NCI-H187 treated with DMSO at 0.1 percent for 48 hours (cell line): ENCODE measurements around the gene STON2.
A peak's percentile ranks its signal among the peaks of the same experiment; 100 is the strongest.

ENCODE experiments used
- DNase-seq: peaks from one replicate; lab custom pipeline; 2025; lab: John Stamatoyannopoulos, UW

The STON2 gene

GRCh38 chr14:81331229-81332021 is 68.7 kb downstream of the STON2 start:
- DNase-seq, result no peak

- DNase-seq, result no peak
These were observed 69.5 kb downstream of the STON2 start for GRCh38 chr14:81330619-81331122.

GRCh38 chr14:81329640-81330381 is 70.3 kb downstream of the STON2 start:
- DNase-seq, result no peak

- no peak for DNase-seq
These were observed 73.7 kb downstream of the STON2 start for GRCh38 chr14:81326451-81326850.

- peak; percentile 57 for DNase-seq
These were observed 76.1 kb downstream of the STON2 start for GRCh38 chr14:81324011-81324410.

GRCh38 chr14:81323093-81323492 is 77.0 kb downstream of the STON2 start:
- no peak for DNase-seq

- no peak for DNase-seq
These were observed 80.2 kb downstream of the STON2 start for GRCh38 chr14:81319946-81320345.

- DNase-seq, result no peak
These were observed 80.8 kb downstream of the STON2 start for GRCh38 chr14:81319314-81319713.

- DNase-seq, result no peak
These were observed 84.8 kb downstream of the STON2 start for GRCh38 chr14:81315341-81315740.

- no peak for DNase-seq
These were observed 85.5 kb downstream of the STON2 start for GRCh38 chr14:81314443-81315175.

GRCh38 chr14:81313775-81314429 is 86.2 kb downstream of the STON2 start:
- DNase-seq, result no peak

GRCh38 chr14:81313200-81313599 is 86.9 kb downstream of the STON2 start:
- DNase-seq, result no peak

GRCh38 chr14:81312289-81312876 is 87.7 kb downstream of the STON2 start:
- no peak for DNase-seq

- no peak for DNase-seq
These were observed 88.3 kb downstream of the STON2 start for GRCh38 chr14:81311778-81312177.

GRCh38 chr14:81311141-81311540 is 89.0 kb downstream of the STON2 start:
- no peak for DNase-seq

- no peak for DNase-seq
These were observed 89.5 kb downstream of the STON2 start for GRCh38 chr14:81310606-81311005.

GRCh38 chr14:81309511-81309910 is 90.6 kb downstream of the STON2 start:
- no peak for DNase-seq

GRCh38 chr14:81305743-81306142 is 94.4 kb downstream of the STON2 start:
- no peak for DNase-seq

GRCh38 chr14:81305065-81305464 is 95.1 kb downstream of the STON2 start:
- no peak for DNase-seq

- no peak for DNase-seq
These were observed 96.7 kb downstream of the STON2 start for GRCh38 chr14:81303258-81303935.

- DNase-seq, result no peak
These were observed 97.5 kb downstream of the STON2 start for GRCh38 chr14:81302638-81303037.
